ENCODE measurements around the gene NDUFAF3. TPM values are rescaled to one million over a fixed set of nuclear protein-coding genes. Genes with fewer than 3 reads are reported as not detected.
A peak's percentile ranks its signal among the peaks of the same experiment; 100 is the strongest.

Gene NDUFAF3
- total RNA-seq, 4 donors from 2014 or later: 79.4 to 131 (median 105) TPM

DNA sequence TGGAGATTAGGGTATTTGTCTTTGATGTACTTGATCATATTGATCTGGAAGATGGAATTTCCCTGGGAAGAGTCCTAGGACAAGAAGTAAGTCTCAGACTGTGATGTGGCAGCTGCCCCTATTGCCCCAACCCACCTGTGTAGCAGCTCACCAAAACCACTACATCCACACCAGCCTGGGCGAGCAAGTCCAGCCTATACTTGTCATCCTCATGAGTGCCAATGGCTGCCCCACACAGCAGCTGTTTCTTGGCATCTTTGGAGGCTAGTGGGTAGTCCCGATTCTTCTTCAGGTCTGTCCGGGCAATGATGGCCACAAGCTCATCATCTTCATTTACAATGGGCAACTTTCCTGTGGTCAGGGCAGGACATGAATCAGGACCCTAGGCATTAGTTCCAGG is 4.6 kb downstream of the NDUFAF3 start:
- Histone ChIP-seq H3K27ac (peak overlapping the region in 1 of 4 donors; percentile 94), H3K4me3 (no peak overlapping the region), H3K27me3 (no peaks in the 10 kb centered on the region), H3K4me1 (peaks cover 0 to 66% (median 15%) of the 10 kb centered on the region in 3 donors), H3K36me3 (peaks cover 0 to 65% of the 10 kb centered on the region in 2 donors), H3K9me3 (no peaks in the 10 kb centered on the region)
- 67% methylated on average over 1 of the region's 3 CpGs; no CpG with 5 or more reads in 1 of the 2 donors for WGBS, 2 donors (ENCODE audit: low coverage in 1 of 2)
- TF ChIP-seq EP300 (IDR thresholded peaks at IDR 0.05): no peak
- TF ChIP-seq, protein P1, sequence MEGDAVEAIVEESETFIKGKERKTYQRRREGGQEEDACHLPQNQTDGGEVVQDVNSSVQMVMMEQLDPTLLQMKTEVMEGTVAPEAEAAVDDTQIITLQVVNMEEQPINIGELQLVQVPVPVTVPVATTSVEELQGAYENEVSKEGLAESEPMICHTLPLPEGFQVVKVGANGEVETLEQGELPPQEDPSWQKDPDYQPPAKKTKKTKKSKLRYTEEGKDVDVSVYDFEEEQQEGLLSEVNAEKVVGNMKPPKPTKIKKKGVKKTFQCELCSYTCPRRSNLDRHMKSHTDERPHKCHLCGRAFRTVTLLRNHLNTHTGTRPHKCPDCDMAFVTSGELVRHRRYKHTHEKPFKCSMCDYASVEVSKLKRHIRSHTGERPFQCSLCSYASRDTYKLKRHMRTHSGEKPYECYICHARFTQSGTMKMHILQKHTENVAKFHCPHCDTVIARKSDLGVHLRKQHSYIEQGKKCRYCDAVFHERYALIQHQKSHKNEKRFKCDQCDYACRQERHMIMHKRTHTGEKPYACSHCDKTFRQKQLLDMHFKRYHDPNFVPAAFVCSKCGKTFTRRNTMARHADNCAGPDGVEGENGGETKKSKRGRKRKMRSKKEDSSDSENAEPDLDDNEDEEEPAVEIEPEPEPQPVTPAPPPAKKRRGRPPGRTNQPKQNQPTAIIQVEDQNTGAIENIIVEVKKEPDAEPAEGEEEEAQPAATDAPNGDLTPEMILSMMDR (IDR thresholded peaks at IDR 0.05): no peak
- no peak for TF ChIP-seq POLR2AphosphoS5 (IDR thresholded peaks at IDR 0.05)
- TF ChIP-seq POLR2A (IDR thresholded peaks at IDR 0.05): no peak
- no peak for ATAC-seq

DNA sequence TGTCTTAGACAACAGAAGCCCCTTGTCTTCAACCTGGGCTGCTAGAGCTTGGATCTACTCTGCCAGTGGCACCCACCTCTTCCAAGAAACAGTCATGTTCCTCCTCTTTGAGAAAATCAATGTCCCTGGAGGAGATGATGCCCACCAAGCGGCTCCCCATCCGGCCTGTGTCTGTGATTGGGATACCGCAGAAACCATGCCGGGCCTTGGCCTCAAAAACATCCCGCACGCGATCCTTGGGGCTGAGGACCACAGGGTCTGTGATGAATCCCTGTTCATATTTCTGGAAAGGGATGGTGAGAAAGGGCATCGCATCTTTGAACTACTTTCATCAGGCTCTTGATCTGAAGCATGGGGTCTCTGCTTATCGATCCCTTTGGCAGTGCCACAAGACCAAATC is 5.7 kb downstream of the NDUFAF3 start:
- Histone ChIP-seq H3K4me1 (peaks cover 0 to 69% (median 15%) of the 10 kb centered on the region in 3 donors), H3K4me3 (no peak overlapping the region), H3K27me3 (no peaks in the 10 kb centered on the region), H3K9me3 (no peaks in the 10 kb centered on the region), H3K36me3 (peaks cover 3 to 76% of the 10 kb centered on the region in 2 donors), H3K27ac (peak overlapping the region in 3 of 4 donors; percentile 94 to 97 (median 94))
- ATAC-seq: no peak
- TF ChIP-seq, protein P1 (IDR thresholded peaks at IDR 0.05): no peak
- TF ChIP-seq POLR2A (IDR thresholded peaks at IDR 0.05) (no peak), EP300 (IDR thresholded peaks at IDR 0.05) (no peak), POLR2AphosphoS5 (IDR thresholded peaks at IDR 0.05) (no peak)
- 67 to 97% methylated on average over 1 to 9 of the region's 9 CpGs for WGBS, 2 donors (ENCODE audit: low coverage in 1 of 2)

DNA sequence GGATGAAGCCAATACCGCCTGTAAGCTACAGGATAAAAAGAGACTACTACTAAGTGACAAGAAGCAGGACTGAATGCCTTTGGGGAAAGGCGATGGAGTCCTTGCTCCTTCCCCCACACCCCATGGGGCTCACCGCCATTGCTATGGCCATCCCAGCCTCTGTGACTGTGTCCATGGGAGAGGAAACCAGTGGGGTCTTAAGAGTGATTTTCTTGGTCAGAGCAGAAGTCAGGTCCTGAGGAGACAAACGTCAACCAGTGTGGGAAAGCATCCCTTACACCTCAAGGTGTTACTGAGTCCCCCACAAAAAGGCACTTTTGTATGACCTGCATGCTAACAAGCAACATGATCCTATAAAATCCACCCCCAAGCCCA is 6.4 kb downstream of the NDUFAF3 start:
- no peak for TF ChIP-seq POLR2AphosphoS5 (IDR thresholded peaks at IDR 0.05)
- TF ChIP-seq EP300 (IDR thresholded peaks at IDR 0.05): no peak
- TF ChIP-seq POLR2A (IDR thresholded peaks at IDR 0.05): no peak
- TF ChIP-seq, protein P1 (IDR thresholded peaks at IDR 0.05): no peak
- H3K27ac ChIP-seq: peak overlapping the region; percentile 93 to 97 (median 94)
- H3K27me3 ChIP-seq: no peaks in the 10 kb centered on the region
- H3K4me3 ChIP-seq: peak overlapping the region in 1 of 2 donors; percentile 71
- WGBS, 2 donors (ENCODE audit: low coverage in 1 of 2): 75 to 100% methylated on average over 2 of the region's 4 CpGs
- H3K9me3 ChIP-seq: no peaks in the 10 kb centered on the region
- H3K4me1 ChIP-seq: peaks cover 0 to 67% (median 9%) of the 10 kb centered on the region in 3 donors
- H3K36me3 ChIP-seq: peaks cover 3 to 78% of the 10 kb centered on the region in 2 donors
- ATAC-seq: no peak

DNA sequence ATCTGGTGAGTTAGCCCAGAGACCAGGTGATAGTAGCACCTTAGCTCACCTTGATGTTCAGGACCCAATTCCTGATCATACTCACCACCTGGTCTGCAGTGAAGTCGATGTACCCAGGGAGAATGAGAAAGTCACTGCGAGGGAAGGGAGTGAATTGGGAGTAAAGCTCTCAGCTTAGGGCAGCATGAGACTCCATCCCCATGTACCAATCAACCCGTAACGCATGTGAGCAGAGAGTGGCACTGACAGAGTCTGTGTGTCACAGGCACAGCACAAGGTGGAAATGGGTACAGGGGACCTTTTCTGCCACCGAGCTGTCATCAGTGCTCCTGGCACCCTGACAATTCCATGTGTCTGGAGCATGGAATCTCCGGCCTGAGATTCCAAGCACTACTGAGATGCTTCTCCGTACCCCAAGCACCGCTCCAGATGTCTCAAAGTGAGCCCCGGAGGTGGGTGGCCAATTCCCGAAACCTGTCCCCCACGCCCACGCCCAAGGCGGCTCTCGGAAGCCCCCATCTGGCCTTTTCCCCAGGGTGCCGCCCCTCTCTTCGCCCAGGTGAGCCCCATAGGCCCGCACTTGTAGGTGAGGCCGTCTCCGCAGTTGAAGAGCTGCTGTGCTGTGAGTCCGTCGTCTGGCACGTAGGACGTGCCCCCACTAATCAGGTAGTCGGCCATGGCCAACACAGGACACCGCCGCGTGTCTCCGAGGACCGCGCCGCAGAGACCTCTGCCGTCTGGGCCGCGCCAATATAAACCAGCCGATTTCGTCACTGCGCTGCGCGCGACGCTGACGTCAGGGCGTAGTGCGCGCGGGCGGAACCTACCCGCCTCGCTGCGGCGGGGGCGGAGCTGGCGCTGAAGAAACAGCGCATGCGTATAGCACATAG is 7.0 kb downstream of the NDUFAF3 start, which contains the start of gene IMPDH2:
IMPDH2 (minus strand) TSS at position 726 of the 890 bp plus-strand sequence; CDS start at position 678, 48 bp downstream.
- peak within 1 kb of the TSS; percentile 93 to 97 (median 94) for H3K27ac ChIP-seq
- peaks cover 3 to 78% of the 10 kb centered on the region in 2 donors for H3K36me3 ChIP-seq
- peaks cover 0 to 61% (median 9%) of the 10 kb centered on the region in 3 donors for H3K4me1 ChIP-seq
- H3K9me3 ChIP-seq: no peaks in the 10 kb centered on the region
- ATAC-seq: peak; percentile 97
- H3K27me3 ChIP-seq: no peaks in the 10 kb centered on the region
- TF ChIP-seq POLR2A (IDR thresholded peaks at IDR 0.05) (peak; percentile 97 to 98), EP300 (IDR thresholded peaks at IDR 0.05) (no peak), POLR2AphosphoS5 (IDR thresholded peaks at IDR 0.05) (peak; percentile 99)
- TF ChIP-seq, protein P1 (IDR thresholded peaks at IDR 0.05): peak in 1 of 4 experiments; percentile 37
- WGBS, 2 donors (ENCODE audit: low coverage in 1 of 2): 20% methylated on average over 2 of the region's 55 CpGs; no CpG with 5 or more reads in 1 of the 2 donors
- H3K4me3 ChIP-seq: peak within 1 kb of the TSS; percentile 50 to 71

Measured in gastroesophageal sphincter (tissue), 4 donors.